IPS-20b (cell line): Measurements from ENCODE around the gene GCA.

ENCODE experiments used
- H3K27ac ChIP-seq: one replicate; pipeline ENCODE4 v1.5.1; 2013; ENCODE audit warnings: low read length
- H3K27me3 ChIP-seq: 2 replicates; pipeline ENCODE4 v1.6.1; 2013; ENCODE audit warnings: mild to moderate bottlenecking, low read length, inconsistent platforms; ENCODE audit not compliant: insufficient read depth
- H3K36me3 ChIP-seq: 2 replicates; pipeline ENCODE4 v1.6.1; 2013; ENCODE audit warnings: low read depth, mild to moderate bottlenecking, inconsistent platforms, low read length, moderate library complexity; ENCODE audit not compliant: insufficient read depth
- H3K4me1 ChIP-seq: 2 replicates; pipeline ENCODE4 v1.6.1; 2013; ENCODE audit warnings: mild to moderate bottlenecking, control low read depth, inconsistent platforms, low read length, moderate library complexity; ENCODE audit not compliant: insufficient read depth
- H3K4me3 ChIP-seq: 2 replicates; pipeline ENCODE4 v1.5.1; 2013; ENCODE audit warnings: mild to moderate bottlenecking, low read length, inconsistent platforms
- H3K9ac ChIP-seq: 2 replicates; pipeline ENCODE4 v1.6.1; 2013; ENCODE audit warnings: low read depth, mild to moderate bottlenecking, inconsistent platforms, low read length, moderate library complexity
- H3K9me3 ChIP-seq: 2 replicates; pipeline ENCODE4 v1.6.1; 2013; ENCODE audit warnings: mild to moderate bottlenecking, low read depth, low read length, inconsistent platforms; ENCODE audit not compliant: insufficient read depth

GCA gene, protein sequence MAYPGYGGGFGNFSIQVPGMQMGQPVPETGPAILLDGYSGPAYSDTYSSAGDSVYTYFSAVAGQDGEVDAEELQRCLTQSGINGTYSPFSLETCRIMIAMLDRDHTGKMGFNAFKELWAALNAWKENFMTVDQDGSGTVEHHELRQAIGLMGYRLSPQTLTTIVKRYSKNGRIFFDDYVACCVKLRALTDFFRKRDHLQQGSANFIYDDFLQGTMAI

DNA sequence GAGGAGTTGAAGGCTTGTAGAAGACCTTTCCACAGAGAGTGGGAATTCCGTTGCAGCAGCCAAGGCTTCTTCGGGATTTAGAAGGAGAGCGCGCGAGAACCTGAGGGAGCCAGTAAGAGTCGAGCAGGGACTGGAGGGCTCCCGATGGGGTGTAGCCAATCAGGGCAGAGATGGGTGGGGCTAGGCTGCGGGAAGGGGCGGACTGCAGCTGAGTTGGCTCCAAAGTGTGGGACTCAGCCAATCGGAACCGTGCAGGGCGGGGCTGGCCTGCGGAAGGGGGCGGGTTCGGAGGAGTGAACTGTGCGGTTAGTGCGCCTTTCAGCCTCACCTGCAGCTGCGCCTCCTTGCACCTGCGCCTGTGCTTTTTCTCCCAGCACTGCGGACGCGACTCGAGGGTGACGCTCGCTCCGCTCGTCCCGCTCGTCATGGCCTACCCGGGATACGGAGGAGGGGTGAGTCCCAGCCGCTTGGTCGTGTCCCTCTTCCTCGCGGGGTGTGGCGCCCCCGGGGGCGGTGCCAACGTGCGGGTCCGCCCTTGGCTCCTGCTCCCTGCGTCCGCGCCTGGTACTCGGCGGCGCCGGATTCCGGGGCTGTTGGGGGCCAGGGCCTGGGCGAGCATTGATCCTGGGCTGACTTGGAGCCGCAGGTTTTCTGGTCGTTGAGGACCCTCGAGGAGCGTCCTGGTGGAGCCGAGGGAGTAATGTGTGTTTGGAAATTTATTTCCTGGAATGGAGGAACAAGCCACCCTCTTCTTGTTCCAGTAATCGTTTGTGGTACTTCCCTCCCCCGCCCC lies at the start of gene GCA:
Gene GCA, plus strand, starts transcription at position 309 of the 793 bp plus-strand sequence. Its CDS starts 117 bp downstream, at position 426.
- Histone ChIP-seq H3K36me3 (peaks cover 4% of the 10 kb centered on the region; the same call in 1 of the 2 replicates), H3K9ac (peak within 1 kb of the TSS; percentile 91), H3K27ac (peak within 1 kb of the TSS; percentile 14), H3K4me3 (peak within 1 kb of the TSS; percentile 99), H3K4me1 (no peaks in the 10 kb centered on the region; the same call in 1 of the 2 replicates), H3K27me3 (peaks cover 22% of the 10 kb centered on the region), H3K9me3 (no peaks in the 10 kb centered on the region)

DNA sequence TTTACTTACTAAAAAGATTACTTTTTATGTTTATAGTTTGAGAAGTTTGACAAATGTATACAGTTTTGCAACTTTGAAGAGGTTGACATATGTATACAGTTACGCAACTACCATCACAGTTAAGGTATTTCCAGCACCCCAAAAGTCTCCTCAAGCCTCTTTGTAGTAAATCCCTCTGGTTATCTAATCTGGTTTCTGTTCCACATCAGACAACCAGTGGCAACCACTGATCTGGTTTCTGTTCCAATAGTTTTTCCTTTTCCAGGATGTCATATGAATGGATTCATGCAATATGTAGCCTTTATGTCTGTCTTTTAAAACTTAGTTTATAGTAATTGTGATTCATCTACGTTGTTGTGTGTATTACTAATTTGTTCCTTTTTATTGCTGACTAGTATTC lies 48.9 kb upstream of the GCA start:
- Histone ChIP-seq H3K27ac (no peak overlapping the region), H3K9me3 (no peaks in the 10 kb centered on the region), H3K4me3 (no peak overlapping the region), H3K36me3 (no peaks in the 10 kb centered on the region), H3K4me1 (no peaks in the 10 kb centered on the region), H3K27me3 (no peaks in the 10 kb centered on the region), H3K9ac (no peak overlapping the region)

DNA sequence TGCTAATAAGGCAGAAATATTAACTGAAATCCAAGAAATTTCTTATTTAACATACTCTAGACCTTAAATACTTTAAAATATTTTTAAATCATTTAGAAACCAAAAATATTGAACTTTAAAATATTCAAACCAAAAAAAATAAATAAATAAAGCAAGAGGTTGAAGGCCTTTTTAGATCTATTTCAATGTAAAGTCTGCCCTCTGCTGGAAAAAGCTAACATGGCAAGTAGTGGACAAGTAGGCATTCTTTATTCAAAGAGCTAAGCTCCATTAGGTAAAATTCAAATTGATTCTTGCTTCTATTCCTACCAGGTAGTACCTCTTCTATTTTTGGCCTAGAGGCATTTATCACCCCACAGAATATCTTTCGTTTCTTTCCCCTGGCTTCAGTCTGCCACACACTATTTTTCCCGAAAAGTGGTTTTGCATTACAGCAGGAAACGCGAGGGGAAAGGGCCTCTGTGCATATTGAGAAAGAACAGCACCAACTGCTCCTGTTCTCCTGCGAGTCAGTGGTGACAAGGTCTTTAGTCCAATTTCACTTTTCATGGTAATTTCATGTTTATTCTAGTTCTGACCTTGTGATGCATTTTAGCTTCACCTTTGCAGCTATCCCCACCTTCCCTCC lies 45.9 kb upstream of the GCA start:
- Histone ChIP-seq H3K9me3 (no peaks in the 10 kb centered on the region), H3K27ac (no peak overlapping the region), H3K9ac (no peak overlapping the region), H3K27me3 (no peaks in the 10 kb centered on the region), H3K4me3 (no peak overlapping the region), H3K36me3 (no peaks in the 10 kb centered on the region), H3K4me1 (no peaks in the 10 kb centered on the region)

DNA sequence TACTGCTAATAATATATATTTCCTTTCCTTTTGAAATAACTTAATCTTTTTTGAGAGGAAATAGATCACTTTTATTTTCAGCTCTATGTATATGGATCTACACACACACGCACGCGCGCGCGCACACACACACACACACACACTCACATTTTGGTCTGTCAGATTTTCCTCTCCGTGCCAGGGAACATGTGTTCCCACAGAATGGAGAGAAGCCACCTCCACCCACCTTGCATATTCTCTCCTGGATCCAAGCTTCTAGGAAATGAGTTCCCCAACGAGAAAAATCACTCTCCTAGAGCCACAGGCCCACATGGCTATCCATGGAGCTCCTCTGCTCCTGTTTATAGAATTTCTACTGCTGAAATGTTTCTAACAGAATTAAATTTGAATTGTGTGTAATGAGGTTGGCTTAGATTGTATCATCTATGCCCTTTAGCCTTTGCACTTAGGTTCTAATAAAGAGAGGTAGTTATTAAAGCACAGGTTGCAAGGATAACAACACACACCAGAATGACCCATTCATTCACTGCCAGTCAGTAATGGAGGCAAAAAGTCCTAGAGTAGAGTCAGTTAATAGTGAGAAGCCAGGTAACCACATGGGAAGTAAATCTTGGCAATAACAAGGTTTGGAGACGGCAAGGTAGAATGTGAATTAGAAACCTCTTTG lies 45.1 kb upstream of the GCA start:
- Histone ChIP-seq H3K4me3 (no peak overlapping the region), H3K36me3 (no peaks in the 10 kb centered on the region), H3K9me3 (no peaks in the 10 kb centered on the region), H3K27me3 (no peaks in the 10 kb centered on the region), H3K9ac (no peak overlapping the region), H3K27ac (no peak overlapping the region), H3K4me1 (no peaks in the 10 kb centered on the region)

DNA sequence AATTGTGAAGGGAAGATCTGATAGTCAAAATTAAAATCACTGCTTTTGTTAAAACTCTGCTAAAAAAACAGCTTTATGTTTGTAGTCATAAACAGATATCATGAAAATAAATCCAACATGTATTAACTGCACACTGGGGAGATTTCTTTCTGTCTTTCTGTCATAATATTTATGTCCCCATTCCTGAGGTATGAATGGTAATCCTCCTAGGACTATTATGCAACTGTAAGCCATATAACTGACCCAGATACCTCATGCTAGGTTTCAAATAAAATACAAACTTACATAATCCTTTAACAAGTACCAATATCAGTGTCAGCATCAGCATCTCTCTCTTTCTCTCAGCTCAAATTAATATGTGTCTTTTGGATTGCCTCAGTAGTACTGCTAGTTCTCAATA lies 43.7 kb upstream of the GCA start:
- Histone ChIP-seq H3K9ac (no peak overlapping the region), H3K27me3 (no peaks in the 10 kb centered on the region), H3K4me1 (no peaks in the 10 kb centered on the region), H3K4me3 (no peak overlapping the region), H3K9me3 (no peaks in the 10 kb centered on the region), H3K27ac (no peak overlapping the region), H3K36me3 (no peaks in the 10 kb centered on the region)

DNA sequence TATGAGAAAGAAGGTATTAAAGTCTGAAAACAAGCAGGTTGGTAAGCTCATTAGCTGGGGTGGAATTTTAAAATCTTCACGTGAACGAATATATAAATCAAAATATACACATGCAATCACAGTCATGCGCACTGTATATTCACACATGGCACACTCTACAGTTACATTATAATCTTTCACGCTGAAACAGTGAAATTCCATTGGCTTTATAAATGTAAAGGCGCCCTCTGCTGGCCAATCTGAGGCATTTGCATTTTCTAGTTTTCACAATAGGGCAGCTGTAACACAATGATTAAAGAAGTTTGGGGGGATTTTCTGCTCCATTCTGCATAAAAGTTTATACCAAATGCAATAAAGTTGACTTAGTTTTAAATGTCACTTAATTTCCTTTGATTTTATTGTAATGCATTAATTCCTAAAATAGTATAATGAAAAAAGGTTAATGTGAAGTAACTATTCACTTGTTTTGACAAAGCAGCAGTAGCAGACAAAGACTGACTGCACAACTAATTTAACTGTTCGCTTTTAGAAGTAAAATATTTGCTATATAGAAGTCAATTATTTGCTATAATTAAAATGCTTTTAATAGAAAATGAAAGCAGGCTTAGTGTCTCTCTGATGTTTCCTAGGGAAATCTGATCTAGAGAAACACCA lies 42.7 kb upstream of the GCA start:
- Histone ChIP-seq H3K4me3 (no peak overlapping the region), H3K36me3 (no peaks in the 10 kb centered on the region)

DNA sequence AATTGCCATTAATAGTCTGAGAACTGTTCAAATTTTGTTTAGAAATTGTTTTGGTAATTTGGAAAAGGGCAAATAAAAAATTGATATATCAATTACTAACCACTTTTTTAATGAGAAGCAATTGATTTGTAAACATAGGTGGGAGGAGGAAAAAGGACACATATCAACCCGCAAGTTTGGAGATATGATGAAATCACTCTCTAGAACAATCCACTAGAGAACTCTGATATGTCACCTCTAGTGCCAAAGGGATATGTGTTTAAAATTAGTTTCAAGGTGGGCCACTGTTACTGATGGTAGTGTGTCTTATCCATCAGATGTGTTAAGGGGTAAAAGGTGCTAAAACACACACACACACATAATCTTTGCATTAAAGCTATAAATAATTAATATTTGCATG lies 42.1 kb upstream of the GCA start:
- Histone ChIP-seq H3K9ac (no peak overlapping the region), H3K4me3 (no peak overlapping the region), H3K9me3 (no peaks in the 10 kb centered on the region), H3K36me3 (no peaks in the 10 kb centered on the region), H3K27me3 (no peaks in the 10 kb centered on the region), H3K4me1 (no peaks in the 10 kb centered on the region), H3K27ac (no peak overlapping the region)

More for the DNA sequence above, 42.7 kb upstream of the GCA start:
- Histone ChIP-seq H3K27me3 (no peaks in the 10 kb centered on the region), H3K4me1 (no peaks in the 10 kb centered on the region), H3K9me3 (no peaks in the 10 kb centered on the region), H3K27ac (no peak overlapping the region), H3K9ac (no peak overlapping the region)

DNA sequence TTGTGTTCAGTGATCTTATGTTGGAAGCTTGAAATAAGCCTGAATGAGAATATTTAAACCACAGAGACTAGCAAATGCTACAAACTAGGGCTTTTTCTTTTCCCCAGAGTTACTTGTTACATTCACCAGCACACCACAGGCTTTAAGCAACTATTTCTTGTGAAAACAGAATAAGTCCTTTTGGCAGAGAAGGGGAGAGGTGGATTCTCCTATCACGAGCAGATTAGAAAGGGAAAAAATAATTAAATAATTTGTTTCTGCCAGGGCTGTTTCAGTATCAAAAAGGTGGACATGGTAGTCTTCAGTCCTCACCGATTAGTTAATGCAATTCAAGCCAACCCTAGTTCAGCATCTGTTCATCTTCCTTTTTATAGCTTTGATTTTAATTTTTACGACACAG lies 38.0 kb upstream of the GCA start:
- Histone ChIP-seq H3K27me3 (no peaks in the 10 kb centered on the region), H3K9me3 (no peaks in the 10 kb centered on the region), H3K9ac (no peak overlapping the region), H3K4me3 (no peak overlapping the region), H3K36me3 (no peaks in the 10 kb centered on the region), H3K4me1 (no peaks in the 10 kb centered on the region), H3K27ac (no peak overlapping the region)

DNA sequence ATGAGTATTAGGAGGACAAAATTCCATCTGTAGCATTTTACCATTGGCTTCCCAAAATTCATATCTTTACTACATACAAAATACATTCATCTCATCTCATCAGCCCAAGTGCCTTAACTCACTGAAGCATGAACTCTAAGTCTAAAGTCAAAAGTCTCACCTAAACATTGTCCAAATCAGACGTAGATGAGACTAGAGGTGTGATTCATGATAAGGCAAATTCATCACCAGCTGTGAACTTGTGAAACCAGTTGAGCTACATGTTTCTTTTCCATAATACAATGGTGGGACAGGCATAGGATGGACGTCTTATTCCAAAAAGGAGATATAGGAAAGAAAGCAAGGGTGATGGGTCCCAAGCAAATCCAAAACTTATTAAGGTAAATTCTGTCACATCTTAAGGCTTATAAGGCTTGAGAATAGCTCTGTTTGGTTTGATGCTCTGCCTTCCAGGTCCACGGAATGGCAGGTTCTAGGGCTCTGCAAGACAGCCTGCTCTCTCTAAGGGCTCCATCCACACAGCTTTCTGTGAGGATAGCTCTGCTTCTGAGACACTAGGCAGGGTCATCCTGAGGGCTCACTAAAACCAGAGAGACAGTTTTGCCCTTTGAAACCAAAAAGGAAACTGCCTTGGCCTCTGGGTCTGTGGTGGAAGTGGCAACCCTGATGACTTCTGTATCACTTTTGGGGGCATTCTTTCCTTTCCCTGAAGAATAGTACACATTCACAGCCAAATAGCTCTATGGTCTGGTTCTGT lies 35.0 kb upstream of the GCA start:
- no peaks in the 10 kb centered on the region for H3K4me1 ChIP-seq
- no peaks in the 10 kb centered on the region for H3K27me3 ChIP-seq
- no peak overlapping the region for H3K9ac ChIP-seq
- H3K27ac ChIP-seq, result no peak overlapping the region
- H3K9me3 ChIP-seq, result no peaks in the 10 kb centered on the region
- H3K4me3 ChIP-seq, result no peak overlapping the region
- H3K36me3 ChIP-seq, result no peaks in the 10 kb centered on the region

DNA sequence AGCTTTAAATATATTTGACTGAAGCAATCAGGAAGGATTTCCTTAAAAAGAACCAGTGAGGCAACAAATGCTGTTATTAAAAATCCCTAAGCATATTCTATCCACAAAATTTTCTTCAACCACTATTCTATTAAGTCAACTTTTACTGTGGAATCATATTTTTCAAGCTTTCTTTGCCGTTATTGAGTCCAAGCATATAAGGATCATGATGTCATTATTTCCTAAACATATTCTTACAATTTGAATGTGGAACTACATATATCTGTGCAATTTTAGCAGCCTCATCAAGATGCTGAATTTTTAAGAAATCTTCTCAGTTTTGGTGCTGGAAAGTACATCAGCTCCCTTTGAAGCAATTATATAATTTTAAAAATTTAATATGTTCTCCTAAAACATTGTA lies 31.1 kb upstream of the GCA start:
- Histone ChIP-seq H3K4me3 (no peak overlapping the region), H3K4me1 (no peaks in the 10 kb centered on the region), H3K36me3 (no peaks in the 10 kb centered on the region), H3K27ac (no peak overlapping the region), H3K9me3 (no peaks in the 10 kb centered on the region), H3K9ac (no peak overlapping the region), H3K27me3 (peaks cover 10% of the 10 kb centered on the region)

DNA sequence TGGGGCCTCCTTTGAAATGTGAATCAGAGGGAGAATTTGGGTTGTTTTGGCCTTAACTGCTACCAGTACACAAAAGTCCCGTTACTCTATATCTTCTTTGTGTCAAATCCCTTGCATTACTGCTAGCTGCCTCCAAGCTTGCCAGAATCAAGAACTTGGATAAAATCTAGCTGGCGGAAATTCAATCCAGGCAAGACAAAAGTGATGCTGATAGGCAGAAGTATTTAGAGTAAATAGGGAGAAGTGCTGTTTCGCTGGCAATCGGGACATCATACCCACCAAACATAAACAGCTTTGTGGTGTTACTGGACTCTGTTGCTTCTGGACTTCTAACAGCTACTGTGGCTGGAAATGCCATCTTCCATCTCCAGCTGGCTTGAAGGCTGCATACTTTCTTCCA lies 28.0 kb upstream of the GCA start:
- Histone ChIP-seq H3K4me3 (no peak overlapping the region), H3K36me3 (no peaks in the 10 kb centered on the region), H3K27me3 (peaks cover 28% of the 10 kb centered on the region), H3K9me3 (no peaks in the 10 kb centered on the region), H3K27ac (no peak overlapping the region), H3K9ac (no peak overlapping the region), H3K4me1 (peaks cover 2% of the 10 kb centered on the region; the same call in 1 of the 2 replicates)
